Frontal cortex (tissue), 4 donors: Measurements from ENCODE around the gene C1orf226. TPM values are rescaled to one million over a fixed set of nuclear protein-coding genes. Genes with fewer than 3 reads are reported as not detected.

ENCODE experiments used
- DNase-seq, 2 donors: peaks; one replicate each; pipeline ENCODE4 v3.0.0; 2012; ENCODE audit warnings: low spot score in 2 of 2
- FAIRE-seq: peaks from 2 replicates; lab custom pipeline; 2012; peaks lifted over from hg19 to GRCh38; lab: Jason Lieb, UNC
- total RNA-seq: library from RNA; depleted of rRNA; stranded (reverse); fragments of >200 nt; gene quantifications from one replicate; pipeline ENCODE4 v1.2.3, GENCODE V29; 2014
- donor health status: control.
- donor health status: control.
- donor health status: control.

Gene C1orf226
- total RNA-seq, 1 donor from 2014 or later, result 0.82 TPM

GRCh38 chr1:162364498-162364897 lies 17.0 kb upstream of the C1orf226 start:
- no peak for FAIRE-seq
- DNase-seq, result no peak

- no peak for DNase-seq
- no peak for FAIRE-seq
Measured at GRCh38 chr1:162365284-162366020, 16.1 kb upstream of the C1orf226 start.

- DNase-seq, result no peak
- no peak for FAIRE-seq
Measured at GRCh38 chr1:162366149-162366548, 15.4 kb upstream of the C1orf226 start.

GRCh38 chr1:162366671-162367070 lies 14.9 kb upstream of the C1orf226 start:
- FAIRE-seq (no peak), DNase-seq (no peak)

- DNase-seq (no peak), FAIRE-seq (no peak)
Measured at GRCh38 chr1:162367073-162367472, 14.5 kb upstream of the C1orf226 start.

- FAIRE-seq (no peak), DNase-seq (no peak)
Measured at GRCh38 chr1:162367772-162368171, 13.8 kb upstream of the C1orf226 start.

GRCh38 chr1:162368451-162368850 lies 13.1 kb upstream of the C1orf226 start:
- no peak for FAIRE-seq
- DNase-seq, result no peak

GRCh38 chr1:162369571-162369970 lies 12.0 kb upstream of the C1orf226 start:
- no peak for DNase-seq
- FAIRE-seq, result no peak

- DNase-seq (no peak), FAIRE-seq (no peak)
Measured at GRCh38 chr1:162370161-162370560, 11.4 kb upstream of the C1orf226 start.

GRCh38 chr1:162370721-162371120 lies 10.8 kb upstream of the C1orf226 start:
- DNase-seq, result no peak
- no peak for FAIRE-seq

GRCh38 chr1:162371611-162372010 lies 9.9 kb upstream of the C1orf226 start:
- DNase-seq (no peak), FAIRE-seq (no peak)

GRCh38 chr1:162372159-162373071 lies 9.1 kb upstream of the C1orf226 start:
- FAIRE-seq, result no peak
- no peak for DNase-seq

- FAIRE-seq, result no peak
- DNase-seq, result no peak
Measured at GRCh38 chr1:162373072-162373427, 8.5 kb upstream of the C1orf226 start.

GRCh38 chr1:162373541-162374260 lies 7.8 kb upstream of the C1orf226 start:
- DNase-seq (no peak), FAIRE-seq (no peak)

GRCh38 chr1:162374406-162374805 lies 7.1 kb upstream of the C1orf226 start:
- FAIRE-seq, result no peak
- DNase-seq, result no peak

- DNase-seq, result no peak
- no peak for FAIRE-seq
Measured at GRCh38 chr1:162375463-162375862, 6.1 kb upstream of the C1orf226 start.

- DNase-seq (no peak), FAIRE-seq (no peak)
Measured at GRCh38 chr1:162376691-162377090, 4.8 kb upstream of the C1orf226 start, which contains the start of gene SPATA46. Gene SPATA46 (minus strand): TSS chr1:162376854. CDS start chr1:162376790, 64 bp downstream.

- FAIRE-seq (no peak), DNase-seq (no peak)
Measured at GRCh38 chr1:162380061-162380846, 1.3 kb upstream of the C1orf226 start.

- DNase-seq, result no peak
- FAIRE-seq, result no peak
Measured at GRCh38 chr1:162381941-162382750, 618 bp downstream of the C1orf226 start.
